ENCODE results near the gene OTOA. TPM values are rescaled to one million over a fixed set of nuclear protein-coding genes. Genes with fewer than 3 reads are reported as not detected.
"Not testable (repeated sequence)": the region's sequence is repeated elsewhere in the genome, so short reads cannot be mapped to it uniquely, and the experiment has no call there.

OTOA gene
- total RNA-seq, 1 donor from 2014 or later, result not detected

DNA sequence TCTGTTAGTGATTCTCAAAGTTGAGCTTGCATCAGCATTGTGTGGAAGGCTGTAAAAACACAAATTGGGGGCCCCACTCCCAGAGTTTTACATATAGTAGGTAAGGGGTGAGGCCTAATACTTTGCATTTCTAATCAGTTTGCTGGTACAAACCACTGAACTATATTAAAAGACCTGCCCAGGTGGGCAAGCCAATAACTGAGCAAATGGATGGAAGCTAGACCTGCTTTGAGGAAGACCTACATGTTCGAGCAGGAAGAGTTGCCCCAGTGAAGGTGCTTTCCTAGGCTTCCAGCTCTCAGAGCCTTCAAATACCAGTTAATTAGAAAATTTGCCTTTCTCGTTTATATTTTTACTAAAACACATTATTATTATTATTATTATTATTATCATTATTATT, 56.8 kb downstream of the OTOA start:
- TF ChIP-seq, protein P1, sequence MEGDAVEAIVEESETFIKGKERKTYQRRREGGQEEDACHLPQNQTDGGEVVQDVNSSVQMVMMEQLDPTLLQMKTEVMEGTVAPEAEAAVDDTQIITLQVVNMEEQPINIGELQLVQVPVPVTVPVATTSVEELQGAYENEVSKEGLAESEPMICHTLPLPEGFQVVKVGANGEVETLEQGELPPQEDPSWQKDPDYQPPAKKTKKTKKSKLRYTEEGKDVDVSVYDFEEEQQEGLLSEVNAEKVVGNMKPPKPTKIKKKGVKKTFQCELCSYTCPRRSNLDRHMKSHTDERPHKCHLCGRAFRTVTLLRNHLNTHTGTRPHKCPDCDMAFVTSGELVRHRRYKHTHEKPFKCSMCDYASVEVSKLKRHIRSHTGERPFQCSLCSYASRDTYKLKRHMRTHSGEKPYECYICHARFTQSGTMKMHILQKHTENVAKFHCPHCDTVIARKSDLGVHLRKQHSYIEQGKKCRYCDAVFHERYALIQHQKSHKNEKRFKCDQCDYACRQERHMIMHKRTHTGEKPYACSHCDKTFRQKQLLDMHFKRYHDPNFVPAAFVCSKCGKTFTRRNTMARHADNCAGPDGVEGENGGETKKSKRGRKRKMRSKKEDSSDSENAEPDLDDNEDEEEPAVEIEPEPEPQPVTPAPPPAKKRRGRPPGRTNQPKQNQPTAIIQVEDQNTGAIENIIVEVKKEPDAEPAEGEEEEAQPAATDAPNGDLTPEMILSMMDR (IDR thresholded peaks at IDR 0.05), result no peak
- H3K4me3 ChIP-seq, result no peak overlapping the region
- DNase-seq (ENCODE audit: low spot score in 2 of 2), result no peak
- H3K9me3 ChIP-seq, result no peaks in the 10 kb centered on the region
- H3K27me3 ChIP-seq, result no peaks in the 10 kb centered on the region
- intact Hi-C loops (cut with DNase I), result no loop called here
- no peaks in the 10 kb centered on the region for H3K36me3 ChIP-seq
- H3K27ac ChIP-seq, result no peak overlapping the region
- H3K4me1 ChIP-seq, result no peaks in the 10 kb centered on the region

DNA sequence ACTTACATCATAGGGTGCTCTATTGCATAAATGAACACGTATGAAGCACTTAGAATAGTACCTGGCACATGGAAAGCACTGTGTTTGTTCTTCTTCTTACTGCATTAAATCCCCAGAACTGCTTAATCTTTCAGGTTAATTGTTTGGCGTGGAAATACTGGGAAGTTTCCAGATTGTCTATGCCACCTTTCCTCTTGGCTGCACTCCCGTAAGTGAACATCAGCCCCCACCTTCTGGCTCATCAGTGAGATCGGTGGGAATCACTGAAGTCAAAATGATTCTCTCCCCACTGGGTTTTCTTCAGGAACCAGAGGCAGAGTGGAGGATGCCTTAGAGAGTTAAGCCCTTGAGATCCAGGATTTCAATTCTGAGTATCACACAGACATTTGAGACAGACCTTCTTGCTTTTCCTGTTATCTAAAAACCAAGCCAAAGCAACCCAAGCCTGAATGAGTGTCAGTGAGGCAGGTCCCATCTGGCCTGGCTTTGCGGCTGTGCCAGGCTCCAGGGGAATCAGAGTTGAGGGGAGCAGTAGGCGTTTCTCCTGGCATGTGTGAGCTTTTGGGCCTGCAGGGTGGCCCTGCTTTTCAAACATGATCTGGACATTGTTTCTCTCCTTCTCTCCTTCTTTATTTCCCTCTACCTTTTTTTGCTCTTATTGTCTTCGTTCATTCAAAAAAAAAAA, 59.1 kb downstream of the OTOA start:
- TF ChIP-seq, protein P1 (IDR thresholded peaks at IDR 0.05), result no peak
- Histone ChIP-seq H3K27ac (no peak overlapping the region), H3K9me3 (no peaks in the 10 kb centered on the region), H3K4me3 (no peak overlapping the region), H3K4me1 (no peaks in the 10 kb centered on the region), H3K27me3 (no peaks in the 10 kb centered on the region), H3K36me3 (no peaks in the 10 kb centered on the region)
- intact Hi-C loops (cut with DNase I), result no loop called here
- no peak for DNase-seq (ENCODE audit: low spot score in 2 of 2)

DNA sequence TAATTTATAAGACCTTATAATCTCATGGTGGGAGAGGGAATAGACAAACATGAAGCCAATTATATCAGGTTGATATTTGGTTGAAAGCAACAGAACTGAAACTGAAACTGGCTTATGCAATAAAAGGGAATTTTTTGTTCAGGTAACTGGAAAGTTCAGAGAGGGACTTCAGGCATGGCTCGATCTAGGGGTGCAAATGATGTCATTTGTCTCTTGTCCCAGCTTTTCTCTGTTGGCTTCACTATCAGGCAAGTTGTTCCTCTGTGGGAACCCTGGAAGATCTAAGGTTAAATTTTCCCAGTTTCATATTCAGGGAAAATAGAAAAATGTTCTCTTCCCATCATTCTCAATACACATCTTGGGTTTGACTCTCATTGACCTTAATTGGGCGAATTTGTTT, 59.8 kb downstream of the OTOA start:
- Histone ChIP-seq H3K9me3 (no peaks in the 10 kb centered on the region), H3K27ac (no peak overlapping the region), H3K27me3 (no peaks in the 10 kb centered on the region), H3K36me3 (no peaks in the 10 kb centered on the region), H3K4me3 (no peak overlapping the region), H3K4me1 (no peaks in the 10 kb centered on the region)
- intact Hi-C loops (cut with DNase I), result no loop called here
- DNase-seq (ENCODE audit: low spot score in 2 of 2), result no peak
- TF ChIP-seq, protein P1 (IDR thresholded peaks at IDR 0.05), result no peak

DNA sequence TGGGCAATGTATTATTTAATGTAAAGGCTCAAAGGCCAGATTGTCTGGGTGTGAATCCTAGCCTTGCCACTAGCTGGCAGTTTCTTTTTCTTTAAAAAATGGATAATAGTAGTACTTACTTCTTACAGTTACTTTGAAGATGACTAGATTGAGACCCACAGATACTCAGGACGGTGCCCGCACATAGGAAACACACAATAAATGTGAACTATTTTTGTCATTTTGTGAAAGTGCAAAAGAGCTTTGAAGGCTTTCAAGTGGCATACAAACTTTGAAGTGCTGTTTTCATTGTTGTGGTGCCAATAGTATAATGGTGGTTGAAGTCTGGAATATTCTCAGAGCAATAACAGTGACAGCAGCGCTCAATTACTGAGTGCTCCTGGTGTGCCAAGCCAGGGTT, 63.6 kb downstream of the OTOA start:
- H3K4me3 ChIP-seq, result no peak overlapping the region
- TF ChIP-seq, protein P1 (IDR thresholded peaks at IDR 0.05), result no peak
- intact Hi-C loops (cut with DNase I), result no loop called here

DNA sequence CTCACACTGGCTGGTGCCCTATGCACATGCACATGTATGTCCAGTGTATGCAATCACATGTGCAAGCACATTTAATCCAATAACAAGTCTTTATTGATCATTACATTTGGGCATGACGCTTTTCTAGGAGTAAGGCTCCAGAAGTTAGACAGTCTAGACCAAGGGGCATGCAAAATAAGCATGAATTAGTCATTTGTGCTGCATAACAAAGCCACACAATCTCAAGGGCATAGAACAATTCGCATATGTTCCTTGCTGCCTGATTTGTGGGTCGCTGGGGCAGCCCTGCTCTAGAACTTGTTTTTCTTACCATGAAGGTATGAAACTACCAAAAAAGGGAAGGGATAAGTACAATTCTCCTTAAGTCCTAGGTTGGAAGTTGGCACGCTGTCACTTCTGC, 67.5 kb downstream of the OTOA start:
- H3K36me3 ChIP-seq; H3K27ac ChIP-seq; H3K27me3 ChIP-seq; H3K9me3 ChIP-seq; H3K4me1 ChIP-seq; DNase-seq (ENCODE audit: low spot score in 2 of 2); H3K4me3 ChIP-seq; intact Hi-C loops (cut with DNase I): not testable (repeated sequence)

More for the DNA sequence above, 63.6 kb downstream of the OTOA start:
- no peak for DNase-seq (ENCODE audit: low spot score in 2 of 2)
- Histone ChIP-seq H3K9me3 (no peaks in the 10 kb centered on the region), H3K4me1 (no peaks in the 10 kb centered on the region), H3K27me3 (no peaks in the 10 kb centered on the region), H3K36me3 (no peaks in the 10 kb centered on the region), H3K27ac (no peak overlapping the region)

DNA sequence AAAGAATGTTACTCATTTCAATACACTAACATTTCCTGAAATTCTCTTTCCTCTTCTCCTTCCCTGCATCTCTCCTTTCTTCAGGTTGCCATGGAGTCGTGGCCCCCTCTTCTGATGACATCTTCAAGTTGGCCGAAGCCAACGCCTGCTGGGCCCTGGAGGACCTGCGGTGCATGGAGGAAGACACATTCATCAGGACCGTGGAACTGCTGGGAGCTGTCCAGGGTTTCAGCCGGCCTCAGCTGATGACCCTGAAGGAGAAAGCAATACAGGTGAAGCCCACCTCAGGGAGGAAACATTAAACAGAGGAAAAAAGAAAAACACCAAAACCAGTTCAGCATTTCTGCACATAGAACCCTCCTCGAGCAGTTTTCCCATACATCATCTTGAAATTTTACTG, 76.9 kb downstream of the OTOA start:
- H3K4me3 ChIP-seq; DNase-seq (ENCODE audit: low spot score in 2 of 2); H3K9me3 ChIP-seq; H3K36me3 ChIP-seq; H3K4me1 ChIP-seq; H3K27me3 ChIP-seq; intact Hi-C loops (cut with DNase I); H3K27ac ChIP-seq: not testable (repeated sequence)

DNA sequence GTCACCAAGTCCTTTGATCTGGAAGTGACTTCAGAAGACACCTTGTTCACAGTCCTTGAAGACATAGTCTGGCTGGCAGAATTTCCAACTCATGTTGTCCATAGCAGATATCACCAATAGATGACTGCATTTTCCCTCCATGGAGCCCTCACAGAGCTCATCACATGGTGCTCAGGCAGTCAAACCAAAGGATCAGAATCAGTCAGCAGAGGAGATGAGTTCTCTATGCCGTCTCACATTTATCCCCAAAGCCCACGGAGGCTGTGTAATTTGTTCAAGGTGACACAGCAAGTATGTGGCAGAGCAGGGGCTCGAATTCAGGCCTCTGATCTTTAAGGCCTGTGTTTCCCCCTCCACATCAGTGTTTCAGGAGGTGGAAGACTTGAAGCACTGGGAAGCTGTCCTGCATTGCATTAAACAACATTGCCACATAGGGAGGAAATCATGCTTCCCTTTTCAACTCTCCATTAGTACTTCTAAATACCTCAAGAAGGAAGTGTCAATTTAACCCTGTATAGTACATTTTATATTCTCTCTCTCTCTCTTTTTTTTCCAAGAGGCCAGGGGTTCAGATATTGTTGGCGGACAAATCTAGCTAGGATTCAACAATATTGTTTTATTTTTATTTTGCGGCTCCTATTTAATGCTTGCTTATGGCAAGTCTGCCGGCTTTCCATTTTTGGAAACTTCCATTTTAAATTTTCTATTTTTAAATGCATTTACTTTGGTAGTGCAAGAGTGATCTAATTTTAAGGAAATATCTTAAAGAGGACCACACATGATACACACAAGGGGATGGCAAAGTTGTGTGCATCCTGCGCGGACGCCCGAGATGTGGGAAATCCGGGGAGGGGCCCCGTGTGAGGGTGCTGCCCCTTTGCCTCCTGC, 92.7 kb downstream of the OTOA start:
- H3K9me3 ChIP-seq; DNase-seq (ENCODE audit: low spot score in 2 of 2); H3K27ac ChIP-seq; intact Hi-C loops (cut with DNase I); H3K4me3 ChIP-seq; H3K36me3 ChIP-seq; H3K27me3 ChIP-seq; H3K4me1 ChIP-seq: not testable (repeated sequence)

DNA sequence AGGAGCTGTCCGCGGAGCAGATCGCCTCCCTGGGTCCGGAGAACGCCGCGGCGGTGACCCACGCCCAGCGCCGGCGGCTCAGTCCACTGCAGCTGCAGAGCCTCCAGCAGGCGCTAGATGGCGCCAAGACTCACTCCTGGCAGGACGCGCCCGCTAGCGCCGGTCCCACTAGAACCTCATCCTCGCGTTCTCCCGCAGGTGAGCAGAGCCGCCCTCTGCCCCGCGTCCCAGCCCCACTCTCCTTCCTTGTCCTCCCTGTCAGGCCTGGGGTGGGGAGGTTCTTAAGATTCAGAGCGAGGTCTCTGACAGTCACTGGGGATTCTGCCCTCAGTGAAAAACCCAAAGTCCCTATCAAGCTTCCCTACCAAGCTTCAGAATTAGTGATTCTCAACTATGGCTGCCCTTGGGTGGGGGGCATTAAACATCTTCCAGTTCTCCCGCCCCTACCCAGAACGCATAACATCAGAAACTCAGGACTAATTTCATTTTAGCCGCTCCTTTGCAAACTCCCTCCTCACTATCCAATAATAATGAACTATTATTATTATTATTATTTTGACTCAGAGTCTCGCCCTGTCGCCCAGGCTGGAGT, 93.4 kb downstream of the OTOA start:
- H3K4me3 ChIP-seq; H3K27ac ChIP-seq; H3K9me3 ChIP-seq; DNase-seq (ENCODE audit: low spot score in 2 of 2); H3K4me1 ChIP-seq; H3K27me3 ChIP-seq; H3K36me3 ChIP-seq; intact Hi-C loops (cut with DNase I): not testable (repeated sequence)

DNA sequence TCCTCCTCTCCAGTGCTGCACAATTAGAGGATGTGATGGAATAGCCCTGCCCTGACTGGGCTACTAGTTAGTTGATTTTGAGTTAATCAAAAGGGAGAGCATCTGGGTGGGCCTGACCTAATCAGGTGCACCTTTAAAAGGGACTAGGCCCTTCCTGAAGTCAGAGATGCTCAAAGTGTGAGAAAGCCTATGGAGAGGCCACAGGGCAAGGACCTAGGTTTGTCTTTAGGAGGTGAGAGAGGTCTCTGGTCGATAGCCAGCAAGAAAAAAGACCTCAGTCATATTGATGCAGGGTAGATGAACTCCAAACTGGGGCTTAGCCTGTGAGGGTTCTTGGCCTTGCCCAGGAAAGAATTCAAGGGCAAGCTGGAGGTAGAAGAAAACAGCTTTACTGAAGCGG, 104.5 kb downstream of the OTOA start:
- H3K4me3 ChIP-seq; intact Hi-C loops (cut with DNase I); H3K27ac ChIP-seq; H3K9me3 ChIP-seq; H3K36me3 ChIP-seq; H3K27me3 ChIP-seq; H3K4me1 ChIP-seq; DNase-seq (ENCODE audit: low spot score in 2 of 2): not testable (repeated sequence)

DNA sequence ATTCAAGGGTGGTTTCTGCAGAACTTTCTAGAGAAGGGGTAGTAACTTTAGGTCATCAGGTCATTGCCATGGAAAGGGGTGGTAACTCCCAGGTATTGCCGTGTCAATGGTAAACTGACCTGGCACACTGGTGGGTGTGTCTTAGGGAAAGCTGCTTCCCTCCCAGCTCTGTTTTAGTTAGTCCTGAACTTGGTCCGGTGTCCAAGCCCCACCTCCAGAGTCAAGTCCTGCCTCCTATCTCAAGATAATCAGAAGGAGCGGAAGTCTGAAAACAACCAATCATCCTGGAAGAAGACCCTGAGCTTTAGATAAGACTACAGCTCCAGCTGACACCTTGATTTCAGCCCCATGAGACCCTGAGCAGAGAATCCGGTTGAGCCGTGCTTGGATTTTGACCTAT, 105.0 kb downstream of the OTOA start:
- DNase-seq (ENCODE audit: low spot score in 2 of 2); H3K4me3 ChIP-seq; intact Hi-C loops (cut with DNase I); H3K4me1 ChIP-seq; H3K36me3 ChIP-seq; H3K27ac ChIP-seq; H3K27me3 ChIP-seq; H3K9me3 ChIP-seq: not testable (repeated sequence)
